Esophagus squamous epithelium (tissue), 4 donors: ENCODE results near the gene PIGR.

Source experiments
- POLR2A ChIP-seq, 4 donors: fragments of 450-650 bp; IDR thresholded peaks; one replicate each; pipeline ENCODE4 v1.6.1; 2017; ENCODE audit warnings: antibody characterized with exemption in 4 of 4, mild to moderate bottlenecking in 4 of 4, moderate library complexity in 3 of 4
- TF ChIP-seq, protein P1 (sequence below), 6 experiments: fragments of 450-650 bp in 4 of 6; fragments of 200-600 bp in 2 of 6; sonication (generic) in 2 of 6; IDR thresholded peaks; one replicate each; pipeline ENCODE4 v1.5.1; 2016 to 2019; ENCODE audit warnings: antibody characterized with exemption in 6 of 6, mild to moderate bottlenecking in 4 of 6, moderate library complexity in 4 of 6

DNA sequence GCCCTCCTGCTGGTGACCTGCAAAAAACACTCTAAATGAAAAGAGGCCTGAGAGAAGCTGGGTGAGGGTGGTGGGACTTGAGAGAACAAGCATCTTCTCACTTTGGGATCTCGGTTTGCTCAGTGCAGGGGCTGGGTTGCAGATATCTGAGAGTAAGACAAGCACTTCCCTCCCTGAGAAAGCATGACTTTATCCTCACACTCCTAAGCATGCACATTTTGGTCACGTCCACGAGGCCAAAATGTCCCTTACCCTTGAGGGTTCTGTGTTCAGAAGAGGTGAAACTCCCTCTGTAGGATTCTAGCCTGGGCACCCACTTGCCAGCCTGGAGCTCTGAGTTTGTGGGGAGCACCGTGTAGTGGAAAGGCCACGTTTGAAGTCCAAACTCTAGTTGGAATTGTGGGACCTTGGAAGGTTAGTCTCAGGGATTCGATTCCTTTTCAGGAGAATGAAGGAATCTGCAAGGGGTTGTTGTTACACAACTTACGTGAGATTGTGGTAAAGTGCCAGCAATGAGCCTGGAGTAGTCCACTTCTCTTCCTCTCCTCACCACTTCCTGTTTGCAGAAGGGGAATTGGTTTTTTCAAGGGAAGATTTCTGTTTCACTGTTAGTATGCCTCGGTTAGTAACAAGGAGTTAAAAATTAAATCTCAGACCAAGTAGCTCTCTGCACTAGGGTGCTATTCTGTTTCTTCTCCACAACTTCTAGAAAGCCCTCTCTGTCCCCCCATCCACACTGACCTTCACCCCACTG is 21.0 kb upstream of the PIGR start:
- TF ChIP-seq, protein P1, sequence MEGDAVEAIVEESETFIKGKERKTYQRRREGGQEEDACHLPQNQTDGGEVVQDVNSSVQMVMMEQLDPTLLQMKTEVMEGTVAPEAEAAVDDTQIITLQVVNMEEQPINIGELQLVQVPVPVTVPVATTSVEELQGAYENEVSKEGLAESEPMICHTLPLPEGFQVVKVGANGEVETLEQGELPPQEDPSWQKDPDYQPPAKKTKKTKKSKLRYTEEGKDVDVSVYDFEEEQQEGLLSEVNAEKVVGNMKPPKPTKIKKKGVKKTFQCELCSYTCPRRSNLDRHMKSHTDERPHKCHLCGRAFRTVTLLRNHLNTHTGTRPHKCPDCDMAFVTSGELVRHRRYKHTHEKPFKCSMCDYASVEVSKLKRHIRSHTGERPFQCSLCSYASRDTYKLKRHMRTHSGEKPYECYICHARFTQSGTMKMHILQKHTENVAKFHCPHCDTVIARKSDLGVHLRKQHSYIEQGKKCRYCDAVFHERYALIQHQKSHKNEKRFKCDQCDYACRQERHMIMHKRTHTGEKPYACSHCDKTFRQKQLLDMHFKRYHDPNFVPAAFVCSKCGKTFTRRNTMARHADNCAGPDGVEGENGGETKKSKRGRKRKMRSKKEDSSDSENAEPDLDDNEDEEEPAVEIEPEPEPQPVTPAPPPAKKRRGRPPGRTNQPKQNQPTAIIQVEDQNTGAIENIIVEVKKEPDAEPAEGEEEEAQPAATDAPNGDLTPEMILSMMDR (IDR thresholded peaks at IDR 0.05): no peak
- TF ChIP-seq POLR2A (IDR thresholded peaks at IDR 0.05): no peak
